PC-3 (cell line): ENCODE data around the gene VAPA.

Experiments used
- EZH2 ChIP-seq: fragments of 300-600 bp; sonication (generic); IDR thresholded peaks from one replicate; pipeline ENCODE4 v1.6.1; 2017; ENCODE audit warnings: antibody characterized with exemption, mild to moderate bottlenecking, low read length; ENCODE audit not compliant: unreplicated experiment
- TF ChIP-seq, protein P1 (sequence below): fragments of 300-600 bp; sonication (generic); conservative IDR thresholded peaks from 2 replicates; pipeline ENCODE4 v1.5.1; 2017; ENCODE audit warnings: antibody characterized with exemption, low read depth, mild to moderate bottlenecking, low read length

DNA sequence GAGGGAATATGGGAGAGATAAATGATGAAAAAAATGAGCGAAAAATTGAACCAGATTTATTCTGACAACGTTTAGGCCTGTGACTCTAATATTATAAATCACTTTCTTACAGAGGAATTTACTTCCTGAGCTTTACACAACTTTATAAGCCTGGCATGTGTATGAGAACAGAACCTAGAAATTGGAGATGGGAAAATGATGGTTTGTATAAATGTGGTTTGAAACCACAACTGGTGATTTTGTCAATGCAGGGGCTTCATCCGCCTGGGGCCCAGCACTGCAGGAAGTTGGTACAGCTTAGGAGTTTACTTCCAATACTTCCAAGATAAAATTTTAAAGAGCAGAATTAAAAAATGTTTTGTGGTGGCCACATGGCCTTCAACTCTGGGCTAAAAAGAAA, 82.3 kb downstream of the VAPA start:
- TF ChIP-seq, protein P1, sequence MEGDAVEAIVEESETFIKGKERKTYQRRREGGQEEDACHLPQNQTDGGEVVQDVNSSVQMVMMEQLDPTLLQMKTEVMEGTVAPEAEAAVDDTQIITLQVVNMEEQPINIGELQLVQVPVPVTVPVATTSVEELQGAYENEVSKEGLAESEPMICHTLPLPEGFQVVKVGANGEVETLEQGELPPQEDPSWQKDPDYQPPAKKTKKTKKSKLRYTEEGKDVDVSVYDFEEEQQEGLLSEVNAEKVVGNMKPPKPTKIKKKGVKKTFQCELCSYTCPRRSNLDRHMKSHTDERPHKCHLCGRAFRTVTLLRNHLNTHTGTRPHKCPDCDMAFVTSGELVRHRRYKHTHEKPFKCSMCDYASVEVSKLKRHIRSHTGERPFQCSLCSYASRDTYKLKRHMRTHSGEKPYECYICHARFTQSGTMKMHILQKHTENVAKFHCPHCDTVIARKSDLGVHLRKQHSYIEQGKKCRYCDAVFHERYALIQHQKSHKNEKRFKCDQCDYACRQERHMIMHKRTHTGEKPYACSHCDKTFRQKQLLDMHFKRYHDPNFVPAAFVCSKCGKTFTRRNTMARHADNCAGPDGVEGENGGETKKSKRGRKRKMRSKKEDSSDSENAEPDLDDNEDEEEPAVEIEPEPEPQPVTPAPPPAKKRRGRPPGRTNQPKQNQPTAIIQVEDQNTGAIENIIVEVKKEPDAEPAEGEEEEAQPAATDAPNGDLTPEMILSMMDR, result no peak
- no peak for TF ChIP-seq EZH2
